ENCODE data around the gene CORO1C. TPM values are rescaled to one million over a fixed set of nuclear protein-coding genes. Genes with fewer than 3 reads are reported as not detected.
"Not testable (repeated sequence)": the region's sequence is repeated elsewhere in the genome, so short reads cannot be mapped to it uniquely, and the experiment has no call there.

The CORO1C gene
- polyA plus RNA-seq, 1 of the 3 experiments (the other 2 are of a cell fraction), result 150 TPM

DNA sequence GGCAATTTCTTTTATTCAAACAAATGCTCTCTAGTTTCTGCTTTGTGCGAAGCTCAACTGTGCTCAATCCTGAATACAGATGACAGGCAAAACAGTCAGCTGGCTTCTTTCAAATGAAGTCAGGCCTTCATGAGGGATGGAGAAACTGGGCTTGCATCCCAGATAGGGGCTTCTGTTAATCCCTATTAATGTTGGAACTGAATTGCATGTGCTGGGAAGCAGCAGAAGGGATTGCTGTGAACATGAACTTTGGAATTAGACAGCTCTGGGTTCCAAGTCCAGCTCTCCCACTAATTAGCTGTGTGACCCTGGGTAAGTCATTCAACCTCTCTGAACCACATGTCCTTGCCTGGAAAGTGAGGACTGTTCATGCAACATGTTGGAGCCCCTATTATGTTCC, 21.1 kb upstream of the CORO1C start (continued):
- no peak for TF ChIP-seq EP300 (IDR thresholded peaks at IDR 0.05; ENCODE audit: borderline replicate concordance in 1 of 2, low read depth in 1 of 2, low read length in 1 of 2)
- TF ChIP-seq, protein P1, sequence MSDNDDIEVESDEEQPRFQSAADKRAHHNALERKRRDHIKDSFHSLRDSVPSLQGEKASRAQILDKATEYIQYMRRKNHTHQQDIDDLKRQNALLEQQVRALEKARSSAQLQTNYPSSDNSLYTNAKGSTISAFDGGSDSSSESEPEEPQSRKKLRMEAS (IDR thresholded peaks at IDR 0.05; ENCODE audit: low read depth), result no peak
- TF ChIP-seq NRF1 (IDR thresholded peaks at IDR 0.05; ENCODE audit: low read depth, low read length), result no peak
- no peak for TF ChIP-seq GABPA (IDR thresholded peaks at IDR 0.05; ENCODE audit: low read depth)
- TF ChIP-seq, protein P2, sequence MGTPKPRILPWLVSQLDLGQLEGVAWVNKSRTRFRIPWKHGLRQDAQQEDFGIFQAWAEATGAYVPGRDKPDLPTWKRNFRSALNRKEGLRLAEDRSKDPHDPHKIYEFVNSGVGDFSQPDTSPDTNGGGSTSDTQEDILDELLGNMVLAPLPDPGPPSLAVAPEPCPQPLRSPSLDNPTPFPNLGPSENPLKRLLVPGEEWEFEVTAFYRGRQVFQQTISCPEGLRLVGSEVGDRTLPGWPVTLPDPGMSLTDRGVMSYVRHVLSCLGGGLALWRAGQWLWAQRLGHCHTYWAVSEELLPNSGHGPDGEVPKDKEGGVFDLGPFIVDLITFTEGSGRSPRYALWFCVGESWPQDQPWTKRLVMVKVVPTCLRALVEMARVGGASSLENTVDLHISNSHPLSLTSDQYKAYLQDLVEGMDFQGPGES (IDR thresholded peaks at IDR 0.05; ENCODE audit: low read depth, low read length), result no peak

DNA sequence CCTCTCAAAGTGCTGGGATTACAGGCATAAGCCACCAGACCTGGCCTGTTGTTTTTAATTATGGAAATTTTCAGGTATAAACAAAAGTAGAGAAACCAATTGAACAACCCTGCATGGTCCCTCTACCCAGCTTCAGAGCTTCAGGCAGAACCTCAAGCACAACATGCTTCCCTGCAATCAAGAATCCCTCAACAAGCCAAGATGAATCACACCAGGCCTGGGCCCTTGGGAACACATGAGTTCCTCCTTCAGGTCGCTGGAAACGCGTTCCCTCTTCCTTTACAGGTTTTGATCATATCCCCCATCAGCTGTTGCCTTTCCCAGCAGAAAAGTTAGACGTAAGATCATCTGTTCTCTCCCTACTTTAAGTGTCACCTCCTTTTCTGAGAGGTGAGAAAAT, 20.5 kb upstream of the CORO1C start:
- ChIA-PET POLR2A (no interaction called here), CTCF (interaction anchor here (0.7 to 2.2 kb wide), 3 partner anchors 64 to 134 kb away, joined by 3 to 13 read pairs (median 5); no protein-coding TSS in a partner anchor)
- Histone ChIP-seq H3F3A (replicated peaks; ENCODE audit: insufficient read depth) (no peaks in the 10 kb centered on the region), H3K4me1 (ENCODE audit: control insufficient read depth in 1 of 2, insufficient read depth in 2 of 2, low read depth in 1 of 2, low read length in 1 of 2) (peaks cover 8 to 11% of the 10 kb centered on the region in 2 experiments; a peak in 2 of 4 replicates), H3K9me3 (no peaks in the 10 kb centered on the region), H3K4me3 (ENCODE audit: low read depth in 2 of 2, low read length in 1 of 2) (no peak overlapping the region), H3K79me2 (ENCODE audit: insufficient read depth) (no peaks in the 10 kb centered on the region), H2AFZ (ENCODE audit: low read depth) (no peak overlapping the region), H4K20me1 (ENCODE audit: insufficient read depth) (no peaks in the 10 kb centered on the region), H3K4me2 (no peak overlapping the region), H3K36me3 (replicated peaks in 1 of 2; ENCODE audit: control insufficient read depth in 1 of 2, insufficient read depth in 2 of 2, low read length in 1 of 2) (no peaks in the 10 kb centered on the region), H3K27me3 (ENCODE audit: insufficient read depth) (no peaks in the 10 kb centered on the region), H3K9me2 (no peaks in the 10 kb centered on the region), H3K9ac (no peak overlapping the region), H3K27ac (ENCODE audit: low read depth in 2 of 2, low read length in 1 of 2) (no peak overlapping the region; a peak in 1 of 4 replicates)
- TF ChIP-seq POLR2AphosphoS5 (IDR thresholded peaks at IDR 0.05; ENCODE audit: low read depth, low read length), result no peak
- TF ChIP-seq, protein P3, sequence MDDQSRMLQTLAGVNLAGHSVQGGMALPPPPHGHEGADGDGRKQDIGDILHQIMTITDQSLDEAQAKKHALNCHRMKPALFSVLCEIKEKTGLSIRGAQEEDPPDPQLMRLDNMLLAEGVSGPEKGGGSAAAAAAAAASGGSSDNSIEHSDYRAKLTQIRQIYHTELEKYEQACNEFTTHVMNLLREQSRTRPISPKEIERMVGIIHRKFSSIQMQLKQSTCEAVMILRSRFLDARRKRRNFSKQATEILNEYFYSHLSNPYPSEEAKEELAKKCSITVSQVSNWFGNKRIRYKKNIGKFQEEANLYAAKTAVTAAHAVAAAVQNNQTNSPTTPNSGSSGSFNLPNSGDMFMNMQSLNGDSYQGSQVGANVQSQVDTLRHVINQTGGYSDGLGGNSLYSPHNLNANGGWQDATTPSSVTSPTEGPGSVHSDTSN (IDR thresholded peaks at IDR 0.05), result no peak
- TF ChIP-seq, protein P2 (IDR thresholded peaks at IDR 0.05; ENCODE audit: low read depth, low read length), result no peak
- TF ChIP-seq CHD2 (IDR thresholded peaks at IDR 0.05; ENCODE audit: low read length, partially characterized antibody), result no peak
- no peak for TF ChIP-seq TCF12 (IDR thresholded peaks at IDR 0.05)
- TF ChIP-seq TAF1 (IDR thresholded peaks at IDR 0.05; ENCODE audit: borderline replicate concordance, low read depth, low read length), result no peak
- no peak for TF ChIP-seq RCOR1 (IDR thresholded peaks at IDR 0.05; ENCODE audit: low read length)
- no peak for TF ChIP-seq YY1 (IDR thresholded peaks at IDR 0.05; ENCODE audit: low read depth)
- TF ChIP-seq FOSL2 (IDR thresholded peaks at IDR 0.05; ENCODE audit: borderline replicate concordance, low read depth), result no peak
- TF ChIP-seq, protein P4, sequence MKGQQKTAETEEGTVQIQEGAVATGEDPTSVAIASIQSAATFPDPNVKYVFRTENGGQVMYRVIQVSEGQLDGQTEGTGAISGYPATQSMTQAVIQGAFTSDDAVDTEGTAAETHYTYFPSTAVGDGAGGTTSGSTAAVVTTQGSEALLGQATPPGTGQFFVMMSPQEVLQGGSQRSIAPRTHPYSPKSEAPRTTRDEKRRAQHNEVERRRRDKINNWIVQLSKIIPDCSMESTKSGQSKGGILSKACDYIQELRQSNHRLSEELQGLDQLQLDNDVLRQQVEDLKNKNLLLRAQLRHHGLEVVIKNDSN (IDR thresholded peaks at IDR 0.05; ENCODE audit: borderline replicate concordance, low read depth), result no peak
- TF ChIP-seq MEF2A (IDR thresholded peaks at IDR 0.05; ENCODE audit: borderline replicate concordance, low read depth), result no peak
- TF ChIP-seq, protein P5, sequence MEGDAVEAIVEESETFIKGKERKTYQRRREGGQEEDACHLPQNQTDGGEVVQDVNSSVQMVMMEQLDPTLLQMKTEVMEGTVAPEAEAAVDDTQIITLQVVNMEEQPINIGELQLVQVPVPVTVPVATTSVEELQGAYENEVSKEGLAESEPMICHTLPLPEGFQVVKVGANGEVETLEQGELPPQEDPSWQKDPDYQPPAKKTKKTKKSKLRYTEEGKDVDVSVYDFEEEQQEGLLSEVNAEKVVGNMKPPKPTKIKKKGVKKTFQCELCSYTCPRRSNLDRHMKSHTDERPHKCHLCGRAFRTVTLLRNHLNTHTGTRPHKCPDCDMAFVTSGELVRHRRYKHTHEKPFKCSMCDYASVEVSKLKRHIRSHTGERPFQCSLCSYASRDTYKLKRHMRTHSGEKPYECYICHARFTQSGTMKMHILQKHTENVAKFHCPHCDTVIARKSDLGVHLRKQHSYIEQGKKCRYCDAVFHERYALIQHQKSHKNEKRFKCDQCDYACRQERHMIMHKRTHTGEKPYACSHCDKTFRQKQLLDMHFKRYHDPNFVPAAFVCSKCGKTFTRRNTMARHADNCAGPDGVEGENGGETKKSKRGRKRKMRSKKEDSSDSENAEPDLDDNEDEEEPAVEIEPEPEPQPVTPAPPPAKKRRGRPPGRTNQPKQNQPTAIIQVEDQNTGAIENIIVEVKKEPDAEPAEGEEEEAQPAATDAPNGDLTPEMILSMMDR (IDR thresholded peaks at IDR 0.05), result no peak
- no peak for DNase-seq
- WGBS (ENCODE audit: low lambda C conversion rate), result 87% methylated on average over 4 of the region's 4 CpGs

DNA sequence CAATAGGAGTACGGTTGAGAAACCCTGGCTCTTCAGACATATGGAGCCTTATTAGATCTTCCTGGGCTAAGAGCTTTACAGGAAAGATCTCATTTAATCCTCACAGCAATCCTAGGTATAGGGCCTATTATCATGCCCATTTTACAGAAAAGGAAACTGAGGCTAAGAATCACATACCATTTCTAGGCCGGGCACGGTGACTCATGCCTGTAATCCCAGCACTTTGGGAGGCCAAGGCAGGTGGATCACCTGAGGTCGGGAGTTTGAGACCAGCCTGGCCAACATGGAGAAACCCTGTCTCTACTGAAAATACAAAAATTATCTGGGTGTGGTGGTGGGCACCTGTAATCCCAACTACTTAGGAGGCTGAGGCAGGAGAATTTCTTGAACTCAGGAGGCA, 19.7 kb upstream of the CORO1C start:
- H3F3A ChIP-seq (replicated peaks; ENCODE audit: insufficient read depth); POLR2A ChIA-PET; H3K27ac ChIP-seq (ENCODE audit: low read depth in 2 of 2, low read length in 1 of 2); H3K4me2 ChIP-seq; H4K20me1 ChIP-seq (ENCODE audit: insufficient read depth); H3K27me3 ChIP-seq (ENCODE audit: insufficient read depth); H2AFZ ChIP-seq (ENCODE audit: low read depth); H3K79me2 ChIP-seq (ENCODE audit: insufficient read depth); H3K9ac ChIP-seq; H3K9me3 ChIP-seq; H3K9me2 ChIP-seq; H3K4me3 ChIP-seq (ENCODE audit: low read depth in 2 of 2, low read length in 1 of 2); H3K36me3 ChIP-seq (replicated peaks in 1 of 2; ENCODE audit: control insufficient read depth in 1 of 2, insufficient read depth in 2 of 2, low read length in 1 of 2); DNase-seq: not testable (repeated sequence)
- H3K4me1 ChIP-seq (ENCODE audit: control insufficient read depth in 1 of 2, insufficient read depth in 2 of 2, low read depth in 1 of 2, low read length in 1 of 2), result peaks cover 8 to 11% of the 10 kb centered on the region in 2 experiments; a peak in 2 of 4 replicates
- CTCF ChIA-PET, result interaction anchor here (2.2 kb wide), 1 partner anchor 133 kb away, joined by 5 read pairs; no protein-coding TSS in a partner anchor
- WGBS (ENCODE audit: low lambda C conversion rate), result 80% methylated on average over 4 of the region's 4 CpGs
